NCI-H2107 treated with DMSO at 0.1 percent for 48 hours (cell line): ENCODE data around the gene HDAC4.

ENCODE experiments used
- DNase-seq: peaks from one replicate; lab custom pipeline; 2025; ENCODE audit not compliant: unreplicated experiment; lab: John Stamatoyannopoulos, UW

The HDAC4 gene

DNA sequence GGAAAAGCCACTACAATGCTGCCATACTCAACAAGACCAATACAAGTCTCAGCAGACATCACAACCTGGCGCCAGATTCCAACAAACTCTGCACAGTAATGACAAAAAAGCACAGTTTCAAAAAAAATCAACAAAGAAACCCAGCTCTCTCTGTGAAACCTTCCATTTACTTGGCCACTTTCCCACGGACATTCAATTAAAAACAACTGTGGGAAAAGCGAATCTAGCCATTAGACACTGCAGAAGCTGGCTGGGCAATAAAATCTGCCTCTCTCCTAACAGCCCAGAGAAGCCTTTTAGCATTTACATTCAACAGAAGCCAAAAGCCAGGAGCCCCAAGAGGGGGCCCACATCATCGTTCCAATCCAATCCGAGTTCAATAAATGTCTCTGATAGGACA is 128.9 kb downstream of the HDAC4 start:
- DNase-seq: no peak

DNA sequence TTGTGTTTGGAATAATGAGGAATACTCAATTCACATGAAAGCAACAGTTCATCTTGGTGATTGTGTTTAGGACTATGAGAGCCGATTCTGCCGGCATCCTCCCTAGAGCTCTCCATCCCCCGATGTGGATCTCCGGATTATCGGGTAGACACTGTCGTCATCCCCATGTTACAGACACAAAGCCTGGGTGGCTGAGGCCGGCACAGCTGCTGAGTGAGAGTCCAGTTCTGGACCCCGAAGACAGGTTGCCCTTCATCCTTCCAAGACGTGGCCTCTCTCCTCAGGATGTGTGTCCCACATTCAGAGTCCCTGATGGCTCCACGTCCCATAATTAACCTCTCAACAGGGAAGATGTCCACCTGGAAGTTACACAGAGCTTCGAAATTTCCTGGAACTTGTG is 129.3 kb downstream of the HDAC4 start:
- no peak for DNase-seq

DNA sequence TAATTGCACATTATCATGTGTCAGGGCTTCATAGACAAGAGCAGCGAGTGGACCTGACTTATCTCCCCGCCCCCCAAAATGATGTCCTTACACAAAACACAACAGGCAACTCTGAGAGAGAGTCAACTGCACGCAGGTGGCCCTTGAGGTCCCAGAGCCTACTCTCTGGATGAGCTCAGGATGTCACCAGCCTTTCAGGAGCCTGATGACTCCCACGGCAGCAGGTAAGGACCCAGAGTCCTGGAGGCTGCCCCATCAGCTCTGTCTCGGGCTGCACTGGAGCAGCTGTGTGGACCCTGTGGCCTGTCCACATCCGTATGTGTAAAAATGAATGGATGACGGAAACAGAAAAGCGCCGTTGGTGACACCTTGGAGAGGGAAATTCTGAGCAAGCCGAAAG is 130.9 kb downstream of the HDAC4 start:
- DNase-seq: no peak

DNA sequence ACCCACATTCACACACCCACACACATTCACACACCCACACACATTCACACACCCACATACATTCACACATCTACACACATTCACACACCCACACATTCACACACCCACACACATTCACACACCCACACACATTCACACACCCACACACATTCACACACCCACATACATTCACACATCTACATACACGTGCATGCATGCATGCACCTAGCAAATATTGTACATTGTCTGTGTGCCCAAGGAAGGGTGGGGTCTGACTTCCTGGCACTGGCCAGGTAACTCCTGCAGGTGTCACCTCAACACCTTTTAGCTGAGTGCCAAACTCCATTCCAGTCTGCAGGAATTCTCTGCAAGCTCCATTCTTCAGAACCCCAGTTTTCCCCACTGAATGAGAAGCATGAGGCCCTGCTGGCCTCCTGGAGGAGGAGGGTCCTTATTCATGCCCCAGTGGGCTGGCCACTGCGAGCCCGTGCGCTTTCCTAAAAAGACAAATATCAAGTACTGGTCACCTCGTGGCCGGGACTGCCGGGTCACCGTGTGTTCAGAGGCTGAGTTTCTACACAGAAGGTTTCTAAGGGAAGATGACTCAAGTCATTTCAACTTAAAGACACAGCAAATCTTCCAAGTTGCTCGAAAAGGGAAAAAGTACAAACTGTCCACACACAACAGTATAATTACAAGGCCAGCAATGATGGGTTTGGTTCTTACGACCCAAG is 131.5 kb downstream of the HDAC4 start:
- DNase-seq: no peak

DNA sequence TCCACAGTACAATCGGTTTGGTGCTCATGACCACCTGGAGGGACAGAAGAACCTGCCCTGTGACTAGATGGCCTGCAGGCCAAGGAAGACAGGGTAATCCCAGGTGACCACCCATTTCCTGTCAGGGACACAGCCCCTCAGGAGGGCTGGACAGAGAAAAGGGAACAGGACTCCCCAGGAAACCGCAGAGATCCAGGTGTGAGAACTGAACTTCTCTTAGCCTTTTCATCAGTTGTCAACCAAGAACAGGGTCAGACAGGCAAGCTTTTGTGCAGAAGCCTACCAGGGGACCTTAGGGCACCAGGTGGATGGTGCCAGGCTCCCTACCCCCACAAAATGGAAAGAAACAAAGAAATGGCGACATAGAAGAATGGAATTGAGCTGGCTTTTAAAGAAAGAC is 132.3 kb downstream of the HDAC4 start:
- DNase-seq: no peak

DNA sequence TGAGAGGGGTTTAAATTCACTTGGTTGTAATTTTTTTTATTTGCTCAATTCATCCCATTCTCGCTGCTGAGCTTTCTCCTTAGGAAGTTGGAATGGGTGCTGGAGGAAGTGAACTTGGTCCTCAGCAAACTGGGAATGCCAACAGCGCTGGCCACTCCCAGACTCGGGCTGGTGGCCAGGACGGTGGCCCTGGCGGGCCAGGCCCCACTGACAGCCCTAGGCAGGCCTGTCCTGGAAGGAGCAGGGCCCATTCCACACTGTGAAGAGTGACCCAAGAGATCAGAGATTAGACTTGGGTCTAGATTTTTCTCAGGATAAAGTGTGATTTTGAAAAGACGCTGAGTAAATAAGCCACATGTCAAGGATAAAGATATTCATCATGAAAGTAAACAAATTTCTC is 132.7 kb downstream of the HDAC4 start:
- no peak for DNase-seq

DNA sequence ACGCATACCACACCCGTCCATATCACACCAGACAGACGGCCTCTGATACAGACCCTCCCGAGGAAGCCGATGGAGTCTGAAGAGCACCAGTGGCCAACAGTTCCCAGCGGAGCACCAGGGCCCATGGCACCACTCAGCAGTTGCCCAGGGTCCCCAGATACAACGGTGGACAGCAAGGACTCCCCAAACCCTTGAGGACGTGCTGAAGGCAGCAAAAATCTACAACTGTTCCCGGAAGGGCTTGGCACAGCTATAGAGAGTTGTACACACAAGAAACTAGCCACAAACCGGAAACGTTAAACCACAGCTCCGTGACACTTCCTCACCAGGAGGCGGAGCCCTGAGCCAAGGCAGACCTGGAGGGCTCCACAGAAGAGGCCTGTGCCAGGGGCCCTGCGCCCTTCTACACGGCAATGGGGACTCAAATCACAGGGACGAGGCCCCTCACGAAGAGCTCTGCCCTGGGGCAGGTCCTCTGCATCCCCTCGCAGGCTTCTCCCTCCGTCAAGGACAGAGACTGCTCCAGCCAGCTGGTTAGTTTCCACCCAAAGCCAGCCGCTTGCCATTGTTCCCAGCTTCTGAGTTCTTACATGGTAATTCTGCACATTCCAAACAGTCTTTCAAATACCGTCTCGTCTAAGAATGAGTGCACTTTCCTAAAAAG is 133.4 kb downstream of the HDAC4 start:
- peak; percentile 64 for DNase-seq

DNA sequence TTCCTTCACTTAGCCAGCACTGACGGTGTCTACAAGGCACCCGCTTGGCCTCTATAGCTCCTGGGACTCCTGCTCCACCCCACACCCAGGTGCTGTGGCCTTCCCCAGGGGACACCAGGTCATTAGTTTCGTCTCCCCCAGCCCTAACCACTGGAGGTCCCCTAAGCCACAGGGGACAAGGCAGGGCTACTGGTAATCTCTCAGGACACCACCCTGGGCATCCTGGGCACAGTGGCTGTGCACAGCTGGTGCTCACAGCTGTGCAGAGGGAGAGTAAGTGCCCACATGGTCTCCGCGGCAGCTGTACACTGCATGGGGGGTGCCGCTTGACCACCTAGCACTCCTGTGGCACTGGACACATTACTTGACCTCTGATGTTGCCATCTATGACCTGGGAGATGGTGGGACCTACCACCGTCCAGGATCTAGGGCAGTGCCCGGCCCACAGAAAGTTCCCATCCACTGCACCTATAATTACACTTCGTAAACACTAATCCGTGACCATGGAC is 134.0 kb downstream of the HDAC4 start:
- DNase-seq: no peak

DNA sequence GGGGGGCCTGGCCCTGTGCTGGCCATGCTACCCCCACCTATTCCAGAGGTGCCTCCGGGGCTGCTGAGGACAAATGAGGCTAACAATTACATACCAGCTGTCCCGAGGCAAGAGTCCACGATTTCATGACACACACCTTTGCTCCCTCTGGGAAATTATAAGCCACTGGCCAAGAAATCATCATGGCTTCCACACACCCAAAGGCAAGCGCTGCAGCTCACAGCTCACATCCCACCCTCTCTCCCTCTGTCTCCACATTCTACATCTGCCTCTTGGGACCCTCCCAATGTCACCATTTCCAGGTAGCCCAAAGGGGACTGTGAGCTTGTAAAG is 134.4 kb downstream of the HDAC4 start:
- DNase-seq: no peak

DNA sequence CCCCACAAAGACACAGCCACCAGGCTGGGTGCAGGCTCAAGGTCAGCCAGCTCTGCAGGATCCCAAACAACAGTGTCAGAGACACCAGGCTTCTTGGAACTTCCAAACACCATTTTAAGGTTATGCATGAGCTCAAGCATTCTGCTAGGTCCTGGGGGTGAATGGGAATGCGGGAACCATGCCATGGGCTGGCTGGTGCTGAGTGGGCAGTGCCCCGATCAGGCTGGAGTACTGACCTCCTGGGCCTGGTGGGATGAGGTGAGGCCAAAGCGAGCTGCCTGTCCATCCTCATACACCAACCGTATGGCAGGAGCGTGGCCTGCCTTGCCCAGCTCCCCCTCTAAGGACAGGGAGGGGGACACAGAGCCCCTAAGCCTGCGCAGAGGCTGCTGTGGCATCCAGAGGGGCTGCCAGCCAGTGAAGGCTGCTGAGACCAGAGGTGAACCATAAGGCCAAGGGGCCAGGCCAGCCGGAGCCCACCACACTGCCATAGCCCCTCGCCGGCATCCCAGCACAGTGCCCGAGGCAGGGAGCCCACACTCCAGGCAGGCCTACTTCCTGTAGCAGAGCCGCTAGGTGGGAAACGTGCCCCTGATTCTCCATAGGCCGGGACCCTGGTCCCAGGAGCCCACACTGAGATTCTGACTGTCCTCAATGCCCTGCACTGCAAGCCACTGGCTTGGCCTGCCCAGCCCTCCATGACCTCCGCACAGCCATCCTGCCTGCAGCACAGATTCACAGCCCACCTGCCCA is 135.0 kb downstream of the HDAC4 start:
- DNase-seq: no peak

DNA sequence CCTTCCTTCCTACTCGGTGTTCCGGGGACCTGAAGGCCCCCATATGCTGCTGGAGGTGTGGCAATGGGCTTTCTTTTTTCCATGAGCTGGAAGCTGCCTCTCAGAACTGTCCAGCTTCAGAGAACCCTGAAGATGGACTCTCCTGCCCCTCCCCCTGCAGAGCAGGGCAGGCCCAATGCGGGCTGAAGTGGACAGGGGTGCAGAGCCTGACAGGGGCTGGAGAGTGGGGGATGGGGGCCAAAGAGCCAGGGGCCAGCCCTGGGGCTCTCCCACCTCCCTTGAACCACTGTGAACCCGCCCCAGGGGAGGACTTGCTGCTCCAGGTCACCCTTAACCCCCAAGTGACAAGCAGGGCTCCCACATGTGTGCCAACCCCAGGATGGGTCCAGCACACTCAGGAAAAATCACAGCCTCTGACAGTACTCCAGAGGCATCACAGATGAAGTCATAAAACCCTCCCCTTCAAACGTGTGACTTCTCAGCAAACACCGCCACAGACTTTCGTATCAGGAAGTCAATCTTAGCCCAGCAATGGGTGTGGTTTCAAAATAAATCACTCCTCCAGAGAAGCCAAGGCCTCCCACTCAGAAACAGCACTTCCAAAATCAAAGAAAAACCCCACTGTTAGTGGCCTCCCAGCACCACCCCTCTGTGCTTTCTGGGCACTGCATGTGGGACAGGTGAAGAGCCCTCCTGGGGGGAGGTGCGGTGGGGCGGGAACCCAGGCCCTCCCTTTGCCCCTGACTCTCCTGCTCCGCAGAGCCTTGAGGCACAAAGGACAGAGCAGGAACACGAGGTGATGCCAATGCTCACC is 135.8 kb downstream of the HDAC4 start:
- no peak for DNase-seq

DNA sequence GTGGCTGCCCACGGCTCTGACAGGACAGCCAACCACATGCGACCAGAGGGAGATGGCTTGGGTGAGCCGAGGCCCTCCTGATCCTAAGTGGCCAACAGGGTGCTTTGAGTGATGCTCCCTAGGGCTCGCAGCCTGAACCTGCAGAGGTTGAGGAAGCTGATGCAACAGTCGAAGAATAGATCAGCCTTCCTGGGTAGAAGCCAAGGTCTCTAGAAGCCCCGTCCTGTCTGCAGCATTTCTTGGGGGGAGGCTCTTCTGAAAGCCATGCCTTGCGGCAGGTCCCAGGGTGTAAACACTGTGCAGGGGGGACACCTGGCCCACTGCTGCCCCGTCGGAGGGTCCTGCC is 136.4 kb downstream of the HDAC4 start:
- DNase-seq: no peak

DNA sequence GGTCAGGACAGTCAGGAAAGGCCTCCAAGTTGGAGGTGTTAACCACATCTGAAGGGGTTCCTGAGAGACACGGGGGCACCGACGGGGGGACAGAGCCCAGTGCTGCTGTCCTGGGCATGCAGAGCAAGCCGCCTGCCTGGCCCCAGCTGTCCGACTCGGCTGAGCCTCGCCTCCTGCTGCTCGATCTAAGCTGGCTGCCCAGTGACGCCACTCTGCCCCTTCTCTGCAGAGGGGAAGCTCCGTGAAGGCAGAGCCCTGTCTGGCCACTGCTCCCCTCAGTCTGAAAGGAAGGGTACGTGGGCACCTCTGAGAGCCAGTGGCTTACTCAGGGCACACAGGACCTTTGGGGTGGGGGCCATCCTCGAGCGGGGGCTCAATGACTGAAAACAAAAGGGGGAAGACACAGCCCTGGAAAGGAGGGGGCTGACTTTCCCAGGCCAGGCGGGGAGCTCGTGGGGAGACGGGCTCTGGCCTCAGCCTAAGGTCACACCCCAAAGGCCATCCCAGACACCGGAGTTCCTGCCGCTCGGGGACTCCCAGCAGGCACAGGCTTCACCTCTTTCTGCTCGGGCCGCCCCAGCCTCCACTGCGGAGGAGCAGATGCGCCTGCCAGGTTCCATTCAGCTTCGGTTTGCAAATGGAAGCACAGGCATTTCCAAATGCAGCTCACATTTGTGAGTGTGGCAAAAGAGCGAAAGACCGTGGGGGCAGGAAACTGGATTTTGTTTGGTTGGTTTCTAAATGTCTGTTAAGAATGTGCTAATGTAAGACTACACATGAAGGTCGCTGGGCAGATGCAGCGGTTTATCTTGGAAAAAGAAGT is 136.9 kb downstream of the HDAC4 start:
- no peak for DNase-seq

DNA sequence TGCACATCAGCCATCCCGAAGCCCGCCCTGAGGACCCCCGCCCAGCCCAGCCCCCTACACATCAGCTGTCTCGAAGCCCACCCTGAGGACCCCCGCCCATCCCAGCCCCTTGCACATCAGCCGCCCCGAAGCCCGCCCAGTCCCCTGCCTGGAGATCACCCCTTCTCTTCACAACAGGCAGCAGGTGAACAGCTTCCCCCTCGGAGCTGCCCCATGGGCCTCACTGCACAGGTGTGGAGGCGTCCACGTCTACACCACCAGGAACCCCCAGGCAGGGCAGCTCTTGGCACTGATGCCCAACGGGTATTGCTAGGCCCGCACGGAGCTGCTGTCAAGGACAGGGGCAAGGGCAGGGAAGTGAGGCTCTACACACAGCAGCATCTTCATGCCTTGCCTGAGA is 137.6 kb downstream of the HDAC4 start:
- no peak for DNase-seq

DNA sequence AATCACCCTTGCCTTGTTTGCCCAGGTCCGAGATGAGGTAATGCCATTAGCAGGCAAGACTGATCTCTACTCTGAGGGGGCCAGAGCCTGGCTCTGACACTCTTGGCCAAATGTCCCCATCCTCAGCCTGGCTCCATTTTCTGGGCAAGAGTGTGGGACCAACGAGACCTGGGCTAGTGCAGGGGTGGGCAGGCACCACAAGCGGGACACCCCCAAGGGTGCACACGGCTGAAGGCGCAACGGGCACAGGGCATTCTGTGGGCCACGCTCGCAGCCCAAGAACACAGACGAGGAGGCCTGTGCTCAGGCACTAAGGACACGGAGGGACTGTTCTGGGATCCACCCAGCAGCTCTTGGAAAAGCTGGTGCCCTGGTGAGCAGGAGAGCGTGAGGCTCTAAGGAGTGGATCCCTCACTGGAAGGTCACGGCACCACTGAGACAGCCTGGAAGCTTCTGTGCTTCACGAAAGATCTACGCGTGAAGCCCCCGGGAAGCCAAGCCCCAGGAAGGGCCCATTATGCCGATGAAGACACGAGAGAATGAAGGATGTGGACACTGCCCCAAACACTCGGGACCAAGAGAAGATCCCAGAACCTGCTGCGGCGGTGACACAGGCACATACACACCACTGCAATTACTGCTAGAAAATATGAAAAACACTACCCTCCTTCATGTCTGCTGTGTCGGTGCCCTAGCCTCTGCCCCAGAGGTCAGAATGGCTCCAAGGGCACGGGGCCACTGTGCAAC is 138.2 kb downstream of the HDAC4 start:
- DNase-seq: no peak

DNA sequence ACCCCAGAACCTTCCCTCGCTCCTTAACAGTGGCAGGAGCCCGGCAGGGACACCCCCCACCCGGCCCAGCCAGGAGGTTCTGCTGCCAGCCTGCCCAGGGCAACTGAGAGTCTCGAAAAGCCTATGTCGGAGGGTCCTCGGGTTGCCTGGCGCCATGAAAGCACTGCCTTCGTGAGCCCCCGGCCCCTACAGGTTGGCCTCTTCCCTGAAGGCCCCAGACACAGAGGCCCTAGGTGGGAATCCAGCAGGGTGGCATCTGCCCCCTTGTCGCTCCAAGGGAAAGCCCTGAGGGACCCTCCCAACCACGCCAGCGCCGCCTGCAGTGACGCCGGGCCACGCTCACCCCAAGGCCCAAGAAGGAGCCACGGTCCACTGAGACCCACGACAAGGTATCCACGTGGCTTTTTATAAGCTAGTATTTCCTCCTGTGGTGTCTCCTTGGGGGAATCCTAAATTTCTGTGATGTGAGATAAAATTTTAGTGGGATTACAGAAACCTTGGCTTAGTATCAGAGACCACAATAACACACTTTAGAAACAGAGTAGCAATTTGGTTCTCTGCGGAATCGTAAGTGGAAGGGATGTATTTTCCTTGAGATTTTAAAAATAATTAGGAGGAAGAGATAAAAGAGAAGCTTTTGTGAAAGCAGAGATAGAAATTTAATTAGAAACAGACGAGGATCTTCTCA is 138.9 kb downstream of the HDAC4 start:
- DNase-seq: no peak

DNA sequence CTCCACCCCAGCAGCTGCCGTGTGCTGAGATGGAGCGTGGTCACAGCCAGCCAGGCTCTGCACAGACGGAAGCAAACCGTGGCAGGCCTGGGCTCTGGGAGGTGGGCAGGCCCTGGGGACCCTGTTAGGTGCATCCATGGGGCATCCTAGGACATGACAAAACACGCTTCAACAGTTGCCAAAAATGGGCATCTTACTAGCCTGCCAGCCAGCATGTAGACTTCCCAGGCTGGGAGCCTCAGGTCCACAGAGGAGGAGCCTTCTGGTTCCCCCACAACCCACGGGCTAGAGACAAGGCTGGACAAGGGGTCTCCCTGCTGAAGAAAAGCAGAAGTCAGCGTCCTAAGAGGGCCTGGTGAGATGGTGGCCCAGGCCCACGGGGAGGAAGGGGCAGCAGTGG is 139.5 kb downstream of the HDAC4 start:
- DNase-seq: no peak

DNA sequence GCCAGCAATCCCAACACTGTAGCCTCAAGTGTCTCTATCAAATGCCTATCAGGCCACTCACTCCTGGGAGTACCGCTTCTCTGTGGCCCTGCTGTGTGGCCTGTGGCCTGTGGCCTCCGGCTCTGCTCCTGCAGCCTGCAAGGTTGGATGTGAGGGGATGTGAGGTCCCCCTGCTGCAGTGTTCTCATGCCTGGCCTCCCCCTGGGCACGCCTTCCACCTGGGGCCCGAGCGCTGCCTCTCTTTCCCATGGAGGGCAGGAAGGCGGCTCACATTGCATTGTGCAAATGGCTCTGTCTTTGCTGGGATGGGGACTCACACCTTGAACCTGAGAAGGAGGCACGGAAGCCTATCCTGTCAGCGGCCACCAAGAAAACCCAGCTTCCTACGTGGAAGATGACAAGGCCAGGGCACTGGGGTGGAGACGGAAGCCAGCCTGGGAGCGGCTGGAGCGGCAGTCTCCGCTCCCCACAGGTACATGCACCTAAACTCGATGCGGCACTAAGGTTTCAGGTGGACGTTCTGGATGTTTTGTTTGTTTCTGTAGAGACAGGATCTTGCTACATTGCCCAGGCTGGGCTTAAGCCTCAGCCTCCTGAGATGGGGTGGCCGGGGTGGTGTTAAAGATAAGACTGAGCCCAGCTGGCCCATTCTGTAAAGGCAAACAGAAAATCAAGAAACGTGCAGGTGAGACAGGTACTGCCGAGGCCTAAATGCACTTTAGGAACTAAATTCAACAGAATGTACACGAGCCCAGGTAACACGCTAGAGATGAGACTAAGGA is 140.1 kb downstream of the HDAC4 start:
- no peak for DNase-seq
